MM.1S (cell line): ENCODE measurements around the gene KCNQ2.

Source experiments
- DNase-seq: peaks from one replicate; pipeline ENCODE4 v3.0.0-alpha.2; 2015
- H2AFZ ChIP-seq: fragments of 300-600 bp; sonication (generic); 2 replicates; pipeline ENCODE4 v1.6.0; 2016; ENCODE audit warnings: antibody characterized with exemption, low read length
- H3F3A ChIP-seq: fragments of 300-600 bp; sonication (generic); 2 replicates; pipeline ENCODE4 v1.6.1; 2016; ENCODE audit warnings: mild to moderate bottlenecking, antibody characterized with exemption, low read length, moderate library complexity, mixed read lengths; ENCODE audit not compliant: insufficient read depth
- H3K27ac ChIP-seq: fragments of 300-600 bp; sonication (generic); 2 replicates; pipeline ENCODE4 v1.5.1; 2016; ENCODE audit warnings: mild to moderate bottlenecking, low read length
- H3K27me3 ChIP-seq: fragments of 300-600 bp; sonication (generic); replicated peaks from 2 replicates; pipeline ENCODE4 v1.6.0; 2016; ENCODE audit warnings: low read length; ENCODE audit not compliant: insufficient read depth
- H3K36me3 ChIP-seq: fragments of 300-600 bp; sonication (generic); replicated peaks from 2 replicates; pipeline ENCODE4 v1.6.1; 2016; ENCODE audit warnings: mild to moderate bottlenecking, low read length, mixed read lengths; ENCODE audit not compliant: insufficient read depth
- H3K4me1 ChIP-seq: fragments of 300-600 bp; sonication (generic); 2 replicates; pipeline ENCODE4 v1.6.1; 2016; ENCODE audit warnings: low read length, mixed read lengths
- H3K4me2 ChIP-seq: fragments of 300-600 bp; sonication (generic); 2 replicates; pipeline ENCODE4 v1.6.0; 2016; ENCODE audit warnings: low read depth, low read length
- H3K4me3 ChIP-seq: fragments of 300-600 bp; sonication (generic); 2 replicates; pipeline ENCODE4 v1.5.1; 2016; ENCODE audit warnings: low read length, mixed read lengths
- H3K79me2 ChIP-seq: fragments of 300-600 bp; sonication (generic); 2 replicates; pipeline ENCODE4 v1.6.1; 2016; ENCODE audit warnings: mixed run types, low read length, mixed read lengths
- H3K9ac ChIP-seq: fragments of 300-600 bp; sonication (generic); 2 replicates; pipeline ENCODE4 v1.6.1; 2016; ENCODE audit warnings: low read length, mixed read lengths
- H3K9me2 ChIP-seq: fragments of 300-600 bp; sonication (generic); replicated peaks from 2 replicates; pipeline ENCODE4 v1.6.1; 2016; ENCODE audit warnings: mild to moderate bottlenecking, low read length, mixed read lengths; ENCODE audit not compliant: insufficient read depth
- H3K9me3 ChIP-seq: fragments of 300-600 bp; sonication (generic); replicated peaks from 2 replicates; pipeline ENCODE4 v1.6.1; 2016; ENCODE audit warnings: mild to moderate bottlenecking, low read length, mixed read lengths; ENCODE audit not compliant: insufficient read depth
- H4K20me1 ChIP-seq: fragments of 300-600 bp; sonication (generic); 2 replicates; pipeline ENCODE4 v1.6.1; 2016; ENCODE audit warnings: mild to moderate bottlenecking, low read length, moderate library complexity, mixed read lengths; ENCODE audit not compliant: insufficient read depth
- CTCF ChIP-seq: fragments of 300-600 bp; sonication (generic); IDR thresholded peaks from 2 replicates; pipeline ENCODE4 v1.5.1; 2016; ENCODE audit warnings: antibody characterized with exemption, low read length, mixed read lengths
- EZH2 ChIP-seq: fragments of 300-600 bp; sonication (generic); optimal IDR thresholded peaks from 2 replicates; pipeline ENCODE3; 2017; ENCODE audit warnings: low read depth, mild to moderate bottlenecking, antibody characterized with exemption, low read length, mixed read lengths
- EZH2phosphoT487 ChIP-seq: fragments of 300-600 bp; sonication (generic); IDR thresholded peaks from 2 replicates; pipeline ENCODE4 v1.6.1; 2018; ENCODE audit warnings: antibody characterized with exemption, low read length

KCNQ2 gene

GRCh38 chr20:63492518-63492917 is 20.1 kb upstream of the KCNQ2 start:
- H3K4me3 ChIP-seq, result no peak overlapping the region
- H3K4me1 ChIP-seq, result no peaks in the 10 kb centered on the region
- H4K20me1 ChIP-seq, result no peaks in the 10 kb centered on the region
- TF ChIP-seq EZH2phosphoT487, result no peak
- TF ChIP-seq EZH2, result no peak
- no peak for TF ChIP-seq CTCF
- peaks cover 71% of the 10 kb centered on the region for H3K27me3 ChIP-seq
- H3K27ac ChIP-seq, result no peak overlapping the region
- H3K4me2 ChIP-seq, result no peak overlapping the region
- no peak overlapping the region for H3K9ac ChIP-seq
- no peak overlapping the region for H2AFZ ChIP-seq
- no peaks in the 10 kb centered on the region for H3K9me2 ChIP-seq
- H3K9me3 ChIP-seq, result no peaks in the 10 kb centered on the region
- H3K36me3 ChIP-seq, result no peaks in the 10 kb centered on the region
- no peak for DNase-seq
- no peaks in the 10 kb centered on the region for H3F3A ChIP-seq
- no peaks in the 10 kb centered on the region for H3K79me2 ChIP-seq

GRCh38 chr20:63491635-63492230 is 19.3 kb upstream of the KCNQ2 start:
- H3K4me3 ChIP-seq, result no peak overlapping the region
- H2AFZ ChIP-seq, result no peak overlapping the region
- no peak overlapping the region for H3K4me2 ChIP-seq
- no peak overlapping the region for H3K27ac ChIP-seq
- peaks cover 70% of the 10 kb centered on the region for H3K27me3 ChIP-seq
- TF ChIP-seq CTCF (no peak), EZH2 (no peak), EZH2phosphoT487 (no peak)
- DNase-seq, result no peak
- H3K9ac ChIP-seq, result no peak overlapping the region
- H3K9me3 ChIP-seq, result no peaks in the 10 kb centered on the region
- H3K9me2 ChIP-seq, result no peaks in the 10 kb centered on the region
- no peaks in the 10 kb centered on the region for H3K4me1 ChIP-seq
- no peaks in the 10 kb centered on the region for H3F3A ChIP-seq
- no peaks in the 10 kb centered on the region for H3K36me3 ChIP-seq
- no peaks in the 10 kb centered on the region for H4K20me1 ChIP-seq
- no peaks in the 10 kb centered on the region for H3K79me2 ChIP-seq

GRCh38 chr20:63491078-63491477 is 18.6 kb upstream of the KCNQ2 start:
- no peak overlapping the region for H2AFZ ChIP-seq
- no peak overlapping the region for H3K4me3 ChIP-seq
- no peak for TF ChIP-seq EZH2phosphoT487
- TF ChIP-seq CTCF, result no peak
- TF ChIP-seq EZH2, result no peak
- no peak overlapping the region for H3K27ac ChIP-seq
- H3F3A ChIP-seq, result no peaks in the 10 kb centered on the region
- no peaks in the 10 kb centered on the region for H3K4me1 ChIP-seq
- H3K9me2 ChIP-seq, result no peaks in the 10 kb centered on the region
- H3K79me2 ChIP-seq, result no peaks in the 10 kb centered on the region
- DNase-seq, result no peak
- H3K9me3 ChIP-seq, result no peaks in the 10 kb centered on the region
- no peaks in the 10 kb centered on the region for H3K36me3 ChIP-seq
- H4K20me1 ChIP-seq, result no peaks in the 10 kb centered on the region
- H3K4me2 ChIP-seq, result no peak overlapping the region
- H3K9ac ChIP-seq, result no peak overlapping the region
- peaks cover 73% of the 10 kb centered on the region for H3K27me3 ChIP-seq
